ENCODE measurements around the gene FYB2.

Gene FYB2

DNA sequence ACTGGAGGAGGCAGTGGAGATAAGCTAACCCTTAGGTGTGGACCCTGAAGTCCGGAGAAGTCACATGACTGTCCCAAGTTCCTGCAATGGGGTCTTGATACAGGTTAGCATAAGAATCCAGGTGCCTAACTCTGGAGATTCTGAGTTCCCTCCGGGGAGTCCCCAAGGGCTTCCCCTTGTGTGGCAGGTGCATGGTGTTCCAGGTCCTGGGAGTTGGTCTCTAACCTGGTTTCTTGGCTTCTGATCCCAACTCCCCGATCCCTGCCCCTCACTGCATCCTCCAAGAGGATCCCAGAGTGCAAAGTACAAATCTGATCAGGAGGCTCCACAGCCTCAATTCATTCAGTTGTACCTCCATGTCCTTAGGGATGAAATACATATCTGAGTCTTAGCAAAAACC lies 26.1 kb upstream of the FYB2 start:
- H3K4me3 ChIP-seq (ENCODE audit: low read depth, low read length) = no peak overlapping the region
- no peak for DNase-seq (ENCODE audit: low read depth)
- TF ChIP-seq, protein P1, sequence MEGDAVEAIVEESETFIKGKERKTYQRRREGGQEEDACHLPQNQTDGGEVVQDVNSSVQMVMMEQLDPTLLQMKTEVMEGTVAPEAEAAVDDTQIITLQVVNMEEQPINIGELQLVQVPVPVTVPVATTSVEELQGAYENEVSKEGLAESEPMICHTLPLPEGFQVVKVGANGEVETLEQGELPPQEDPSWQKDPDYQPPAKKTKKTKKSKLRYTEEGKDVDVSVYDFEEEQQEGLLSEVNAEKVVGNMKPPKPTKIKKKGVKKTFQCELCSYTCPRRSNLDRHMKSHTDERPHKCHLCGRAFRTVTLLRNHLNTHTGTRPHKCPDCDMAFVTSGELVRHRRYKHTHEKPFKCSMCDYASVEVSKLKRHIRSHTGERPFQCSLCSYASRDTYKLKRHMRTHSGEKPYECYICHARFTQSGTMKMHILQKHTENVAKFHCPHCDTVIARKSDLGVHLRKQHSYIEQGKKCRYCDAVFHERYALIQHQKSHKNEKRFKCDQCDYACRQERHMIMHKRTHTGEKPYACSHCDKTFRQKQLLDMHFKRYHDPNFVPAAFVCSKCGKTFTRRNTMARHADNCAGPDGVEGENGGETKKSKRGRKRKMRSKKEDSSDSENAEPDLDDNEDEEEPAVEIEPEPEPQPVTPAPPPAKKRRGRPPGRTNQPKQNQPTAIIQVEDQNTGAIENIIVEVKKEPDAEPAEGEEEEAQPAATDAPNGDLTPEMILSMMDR (IDR thresholded peaks at IDR 0.05; ENCODE audit: low read depth, low read length, missing control alignments) = no peak

DNA sequence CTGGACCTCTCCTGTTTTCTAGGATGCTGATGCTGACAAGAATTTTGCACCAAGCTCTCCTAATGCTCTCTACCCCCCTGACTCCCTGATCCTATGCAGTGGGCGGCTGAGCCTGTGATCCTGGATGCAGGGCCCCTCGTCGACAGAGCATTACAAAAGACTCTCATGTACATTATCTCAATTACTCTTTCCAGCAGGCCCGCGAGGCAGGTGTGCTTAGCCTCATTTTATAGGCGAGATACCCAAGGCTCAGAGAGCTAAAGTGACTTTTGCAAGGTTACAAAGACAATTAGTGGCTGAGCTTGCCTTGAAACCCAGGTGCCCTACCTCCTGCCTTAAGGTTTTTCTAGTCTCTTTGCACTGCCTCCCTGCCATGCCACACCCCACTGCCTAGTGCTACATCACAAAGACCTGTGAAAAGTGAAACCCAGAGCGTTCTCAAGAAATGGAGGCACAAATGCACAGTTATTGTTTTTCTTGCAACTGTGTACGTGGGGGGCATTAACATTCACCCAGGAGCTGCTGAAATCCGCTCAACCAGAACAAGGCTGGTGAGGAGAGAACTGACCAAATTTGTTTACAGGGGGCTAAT lies 25.4 kb upstream of the FYB2 start:
- TF ChIP-seq, protein P1 (IDR thresholded peaks at IDR 0.05; ENCODE audit: low read depth, low read length, missing control alignments) = no peak
- no peak for DNase-seq (ENCODE audit: low read depth)
- H3K4me3 ChIP-seq (ENCODE audit: low read depth, low read length) = no peak overlapping the region

DNA sequence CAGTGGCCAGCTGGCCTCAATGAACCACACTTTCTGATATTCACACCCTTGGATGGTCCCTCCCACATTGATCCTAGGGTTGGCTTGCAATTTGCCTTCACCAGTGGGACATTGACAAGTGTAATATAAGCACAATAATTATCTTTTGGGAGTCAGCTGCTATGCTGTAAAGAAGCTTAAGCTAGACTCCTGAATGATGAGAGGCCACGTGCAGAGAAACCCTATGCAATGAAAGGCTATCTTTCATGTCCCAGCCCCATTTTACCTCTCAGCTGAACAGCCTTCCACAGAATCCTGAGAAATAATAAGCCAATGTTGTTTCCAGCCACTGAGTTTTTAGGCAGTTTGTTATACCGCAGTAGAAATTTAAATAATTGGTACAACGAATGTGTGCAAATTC lies 24.3 kb upstream of the FYB2 start:
- DNase-seq (ENCODE audit: low read depth) = no peak
- H3K4me3 ChIP-seq (ENCODE audit: low read depth, low read length) = no peak overlapping the region

DNA sequence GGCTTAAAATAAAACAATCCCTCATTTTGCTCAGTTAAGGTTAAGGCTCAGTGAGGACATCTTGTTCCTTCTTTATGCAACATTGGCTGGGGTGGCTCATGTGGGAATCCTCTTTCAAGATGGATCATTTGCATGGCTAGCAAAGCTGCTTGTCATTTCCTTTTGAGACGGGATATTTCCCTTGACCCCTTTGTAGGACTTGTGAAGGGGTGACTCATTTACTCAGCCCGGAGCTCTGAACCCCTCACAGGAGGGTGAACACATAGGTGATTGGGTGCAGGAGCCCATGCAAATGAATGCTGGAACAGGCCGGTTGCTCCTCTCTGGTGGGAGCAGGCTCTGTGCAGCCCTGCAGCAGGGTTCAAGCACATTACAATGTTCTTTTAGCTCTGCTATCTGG lies 19.6 kb upstream of the FYB2 start:
- TF ChIP-seq, protein P1 (IDR thresholded peaks at IDR 0.05; ENCODE audit: low read depth, low read length, missing control alignments) = no peak
- no peak overlapping the region for H3K4me3 ChIP-seq (ENCODE audit: low read depth, low read length)
- no peak for DNase-seq (ENCODE audit: low read depth)

More for the DNA sequence above, 24.3 kb upstream of the FYB2 start:
- TF ChIP-seq, protein P1 (IDR thresholded peaks at IDR 0.05; ENCODE audit: low read depth, low read length, missing control alignments) = no peak

DNA sequence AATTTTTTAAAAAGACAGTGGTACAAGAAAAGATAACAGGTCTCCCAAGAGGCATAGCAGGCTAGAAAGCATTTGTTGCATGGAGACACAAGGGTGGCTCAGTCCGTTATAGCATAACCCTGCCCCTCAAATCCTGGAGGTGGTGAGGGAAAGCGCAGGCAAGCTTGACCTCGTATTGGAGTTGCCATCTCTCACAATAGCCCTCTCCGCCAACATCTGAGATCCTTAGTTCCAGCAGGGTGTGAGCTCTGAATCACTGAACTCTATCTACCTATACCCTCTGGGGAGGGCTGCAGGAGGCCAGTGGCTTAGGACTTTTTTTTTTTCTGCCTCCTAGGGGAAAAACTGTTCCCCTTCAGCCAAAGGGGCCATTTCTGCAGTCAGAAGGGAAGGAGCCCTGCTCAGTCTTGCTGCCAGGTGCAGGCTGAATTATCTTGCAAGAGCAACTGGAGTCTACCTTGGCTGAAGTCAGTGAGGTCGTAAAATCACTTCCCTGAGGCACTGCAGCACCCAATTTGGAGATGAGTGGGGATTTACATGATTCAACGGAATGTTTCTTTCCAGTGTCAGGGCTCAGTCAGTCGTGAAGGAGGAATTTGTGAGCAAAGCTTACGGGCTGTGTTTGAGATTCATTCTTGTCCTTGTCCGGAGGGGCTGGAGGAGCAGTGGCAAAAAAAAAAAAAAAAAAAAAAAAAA lies 18.2 kb upstream of the FYB2 start:
- H3K4me3 ChIP-seq (ENCODE audit: low read depth, low read length) = no peak overlapping the region
- no peak for DNase-seq (ENCODE audit: low read depth)
- TF ChIP-seq, protein P1 (IDR thresholded peaks at IDR 0.05; ENCODE audit: low read depth, low read length, missing control alignments) = no peak

DNA sequence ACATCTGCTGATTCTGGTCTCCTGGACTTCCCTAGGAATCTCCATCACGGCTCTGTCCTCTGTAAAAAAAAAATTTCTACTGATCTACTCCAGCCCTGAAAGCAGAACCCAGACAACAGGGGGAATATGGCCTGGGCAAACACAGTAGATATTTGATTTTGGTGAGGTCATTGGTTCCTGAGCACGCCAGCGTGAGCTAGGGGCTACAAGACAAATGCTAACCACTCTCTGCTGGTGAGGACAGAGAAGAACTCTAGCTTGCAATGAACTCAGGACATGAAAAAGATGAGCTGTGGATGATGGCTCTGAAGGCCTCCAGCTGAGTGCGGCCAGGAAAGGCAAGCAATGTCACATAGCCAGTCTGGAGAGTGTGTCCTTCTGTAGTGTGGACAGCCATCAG lies 17.2 kb upstream of the FYB2 start:
- no peak for DNase-seq (ENCODE audit: low read depth)
- TF ChIP-seq, protein P1 (IDR thresholded peaks at IDR 0.05; ENCODE audit: low read depth, low read length, missing control alignments) = no peak
- no peak overlapping the region for H3K4me3 ChIP-seq (ENCODE audit: low read depth, low read length)

DNA sequence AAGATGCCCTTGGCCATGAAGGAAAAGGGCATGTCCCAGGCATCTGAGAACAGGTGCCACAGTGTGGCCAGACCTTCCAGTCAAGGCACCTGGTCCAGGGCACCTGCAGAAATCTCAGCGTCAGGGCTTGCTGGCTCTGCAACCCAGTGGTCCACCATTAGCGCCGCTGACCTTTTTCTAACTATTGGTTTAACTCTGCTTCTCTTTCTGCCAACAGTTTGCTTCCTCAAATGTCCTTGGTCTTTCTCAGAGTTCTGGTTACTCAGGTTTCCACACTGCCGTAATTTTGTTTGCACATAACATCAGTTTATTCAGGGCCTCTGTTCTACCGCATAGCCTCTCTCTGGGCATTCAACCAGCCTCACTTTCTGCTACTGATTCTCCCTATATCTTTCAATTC lies 16.5 kb upstream of the FYB2 start:
- no peak for DNase-seq (ENCODE audit: low read depth)
- TF ChIP-seq, protein P1 (IDR thresholded peaks at IDR 0.05; ENCODE audit: low read depth, low read length, missing control alignments) = no peak
- no peak overlapping the region for H3K4me3 ChIP-seq (ENCODE audit: low read depth, low read length)
